HG02885 (cell line): Measurements from ENCODE around the gene LRRC4C.

Experiments used
- ATAC-seq: cut with Tn5 transposase; IDR thresholded peaks from one replicate; pipeline ENCODE4 v1.9.1; 2021; ENCODE audit warnings: mild to moderate bottlenecking; ENCODE audit not compliant: unreplicated experiment, poor library complexity

The LRRC4C gene

GRCh38 chr11:41419901-41420300 is 39.6 kb downstream of the LRRC4C start:
- no peak for ATAC-seq

- no peak for ATAC-seq
Observed at GRCh38 chr11:41414771-41415440, 44.5 kb downstream of the LRRC4C start.

- no peak for ATAC-seq
Observed at GRCh38 chr11:41413843-41414242, 45.6 kb downstream of the LRRC4C start.

- no peak for ATAC-seq
Observed at GRCh38 chr11:41405812-41406211, 53.6 kb downstream of the LRRC4C start.

- no peak for ATAC-seq
Observed at GRCh38 chr11:41404109-41404508, 55.3 kb downstream of the LRRC4C start.

GRCh38 chr11:41403458-41403857 is 56.0 kb downstream of the LRRC4C start:
- ATAC-seq, result no peak

GRCh38 chr11:41400819-41401382 is 58.6 kb downstream of the LRRC4C start:
- no peak for ATAC-seq

GRCh38 chr11:41400124-41400523 is 59.3 kb downstream of the LRRC4C start:
- ATAC-seq, result no peak

- ATAC-seq, result no peak
Observed at GRCh38 chr11:41399323-41399722, 60.1 kb downstream of the LRRC4C start.

GRCh38 chr11:41398175-41398574 is 61.3 kb downstream of the LRRC4C start:
- no peak for ATAC-seq

GRCh38 chr11:41394521-41395195 is 64.8 kb downstream of the LRRC4C start:
- ATAC-seq, result no peak

- ATAC-seq, result no peak
Observed at GRCh38 chr11:41392596-41392995, 66.9 kb downstream of the LRRC4C start.

GRCh38 chr11:41389623-41390130 is 69.8 kb downstream of the LRRC4C start:
- no peak for ATAC-seq

- no peak for ATAC-seq
Observed at GRCh38 chr11:41384329-41384728, 75.1 kb downstream of the LRRC4C start.

- no peak for ATAC-seq
Observed at GRCh38 chr11:41383768-41384167, 75.7 kb downstream of the LRRC4C start.

GRCh38 chr11:41382927-41383326 is 76.5 kb downstream of the LRRC4C start:
- ATAC-seq, result no peak

- ATAC-seq, result no peak
Observed at GRCh38 chr11:41379084-41379483, 80.4 kb downstream of the LRRC4C start.

- no peak for ATAC-seq
Observed at GRCh38 chr11:41377709-41378394, 81.6 kb downstream of the LRRC4C start.

- no peak for ATAC-seq
Observed at GRCh38 chr11:41351825-41352224, 107.6 kb downstream of the LRRC4C start.

- no peak for ATAC-seq
Observed at GRCh38 chr11:41346042-41346441, 113.4 kb downstream of the LRRC4C start.
